K562 (cell line): ENCODE data around the gene PYM1. TPM values are rescaled to one million over a fixed set of nuclear protein-coding genes. Genes with fewer than 3 reads are reported as not detected.

Source experiments
- ATAC-seq: fragments of 200-7000 bp; cut with Tn5 transposase; 3 replicates; pipeline ENCODE4 v1.9.1; 2020; ENCODE audit warnings: moderate library complexity
- BruUV-seq: library from RNA; stranded (reverse); fragments of 400-500 nt; replicated peaks from 2 replicates; lab custom pipeline; 2021; lab: Mats Ljungman, UMichigan
- CTCF ChIA-PET: fragments of 300-600 bp; formaldehyde crosslinking; extraction: SDS; loops from one replicate; lab custom pipeline; 2021; ENCODE audit warnings: low intra/inter-chr PET ratio; lab: Yijun Ruan, JAX
- POLR2A ChIA-PET: fragments of 300-600, 350-650 bp; sonication (Branson Sonifier 250); formaldehyde crosslinking; extraction: SDS; loops from one replicate; lab custom pipeline; 2021; ENCODE audit warnings: antibody characterized with exemption, inconsistent platforms; lab: Yijun Ruan, JAX
- DNase-seq, 4 experiments: peaks; one replicate each; pipeline versions ENCODE4 v3.0.0 to v3.0.0-alpha.2; 2011 to 2018; ENCODE audit warnings: low spot score in 3 of 4, mixed read lengths in 3 of 4; ENCODE audit errors: extremely low read depth in 1 of 4
- FAIRE-seq: peaks from 2 replicates; lab custom pipeline; 2011; peaks lifted over from hg19 to GRCh38; lab: Jason Lieb, UNC
- H2AFZ ChIP-seq: 2 replicates; pipeline ENCODE4 v1.6.0; 2011; ENCODE audit warnings: low read depth, low read length, control low read depth, inconsistent platforms
- H3K27ac ChIP-seq: fragments of 200-600 bp; 3 replicates; pipeline ENCODE4 v1.8.0; 2011; ENCODE audit warnings: low read depth, mild to moderate bottlenecking, control low read depth, inconsistent platforms, low read length, moderate library complexity, mixed read lengths; ENCODE audit errors: extremely low read depth
- H3K27me3 ChIP-seq, 2 experiments: fragments of 300-600 bp in 1 of 2; 2 replicates in 1 of 2; 3 replicates in 1 of 2; pipeline versions ENCODE4 v1.6.0 to v1.8.0; 2011; ENCODE audit warnings: inconsistent platforms in 2 of 2, low read length in 2 of 2, mild to moderate bottlenecking in 1 of 2, mixed read lengths in 1 of 2, moderate library complexity in 1 of 2; ENCODE audit not compliant: control insufficient read depth in 2 of 2, insufficient read depth in 2 of 2
- H3K36me3 ChIP-seq: fragments of 300-600 bp; 3 replicates; pipeline ENCODE4 v1.8.0; 2011; ENCODE audit warnings: mild to moderate bottlenecking, low read length, inconsistent platforms; ENCODE audit not compliant: control insufficient read depth, insufficient read depth
- H3K4me1 ChIP-seq, 2 experiments: fragments of 200-600 bp in 1 of 2; replicated peaks in 1 of 2; 2 replicates in 1 of 2; 3 replicates in 1 of 2; pipeline versions ENCODE4 v1.5.1 to v1.8.0; 2011; ENCODE audit warnings: inconsistent platforms in 2 of 2, low read length in 2 of 2, mild to moderate bottlenecking in 1 of 2, mixed read lengths in 1 of 2, moderate library complexity in 1 of 2; ENCODE audit not compliant: control insufficient read depth in 2 of 2, insufficient read depth in 2 of 2
- H3K4me2 ChIP-seq: 2 replicates; pipeline ENCODE4 v1.6.1; 2011; ENCODE audit warnings: low read length, control low read depth, inconsistent platforms, mixed read lengths; ENCODE audit not compliant: insufficient read depth
- H3K4me3 ChIP-seq: fragments of 200-600 bp; sonication (generic), shearing (Covaris generic); 2 replicates; pipeline ENCODE4 v1.5.1; 2016; ENCODE audit warnings: control low read depth, inconsistent platforms
- H3K79me2 ChIP-seq: fragments of 200-600 bp; 3 replicates; pipeline ENCODE4 v1.8.0; 2011; ENCODE audit warnings: low read length, inconsistent platforms; ENCODE audit not compliant: control insufficient read depth, insufficient read depth
- H3K9ac ChIP-seq, 2 experiments: 2 replicates each; pipeline versions ENCODE4 v1.6.0 to v1.6.1; 2011; ENCODE audit warnings: low read depth in 2 of 2, low read length in 2 of 2, control low read depth in 1 of 2, inconsistent platforms in 1 of 2, mild to moderate bottlenecking in 1 of 2, mixed read lengths in 1 of 2; ENCODE audit not compliant: insufficient read depth in 1 of 2
- H3K9me1 ChIP-seq: one replicate; pipeline ENCODE4 v1.6.0; 2011; ENCODE audit warnings: inconsistent platforms, mild to moderate bottlenecking, low read length, moderate library complexity; ENCODE audit not compliant: control insufficient read depth, insufficient read depth
- H3K9me3 ChIP-seq: replicated peaks from 2 replicates; pipeline ENCODE4 v1.5.1; 2011; ENCODE audit warnings: low read depth, low read length, inconsistent platforms; ENCODE audit not compliant: control insufficient read depth, insufficient read depth
- H4K20me1 ChIP-seq: replicated peaks from 2 replicates; pipeline ENCODE4 v1.6.1; 2011; ENCODE audit warnings: low read length, inconsistent platforms, mixed read lengths; ENCODE audit not compliant: control insufficient read depth, insufficient read depth
- ARID2 ChIP-seq: fragments of 450-650 bp; IDR thresholded peaks from 2 replicates; pipeline ENCODE4 v1.6.1; 2017; ENCODE audit warnings: antibody characterized with exemption, mild to moderate bottlenecking
- C11orf30 ChIP-seq: fragments of 450-650 bp; IDR thresholded peaks from 2 replicates; pipeline ENCODE4 v1.6.1; 2016; ENCODE audit warnings: low read depth, mild to moderate bottlenecking
- CREM ChIP-seq: IDR thresholded peaks from 2 replicates; pipeline ENCODE4 v1.6.1; 2014; ENCODE audit warnings: antibody characterized with exemption, low read depth
- FOXM1 ChIP-seq, 2 experiments: fragments of 450-650 bp in 1 of 2; sonication (generic) in 1 of 2; formaldehyde crosslinking in 1 of 2; IDR thresholded peaks; 2 replicates each; pipeline versions ENCODE4 v1.6.1 to v1.9.0; 2017 to 2022; ENCODE audit warnings: low read depth in 2 of 2, mild to moderate bottlenecking in 2 of 2, missing genetic modification reagents in 1 of 2, moderate library complexity in 1 of 2
- FOXO4 ChIP-seq: fragments of 450-650 bp; formaldehyde crosslinking; IDR thresholded peaks from 2 replicates; pipeline ENCODE4 v1.4.0; 2020; ENCODE audit warnings: mild to moderate bottlenecking, moderate library complexity
- GABPB2 ChIP-seq: fragments of 250-450 bp; sonication (Bioruptor Pico); conservative IDR thresholded peaks from 2 replicates; pipeline ENCODE4 v1.5.1; 2021; ENCODE audit warnings: mild to moderate bottlenecking
- KAT7 ChIP-seq: sonication (generic); formaldehyde crosslinking; IDR thresholded peaks from 2 replicates; pipeline ENCODE4 v1.8.0; 2022; ENCODE audit warnings: missing genetic modification reagents, mild to moderate bottlenecking, borderline replicate concordance
- NFATC3 ChIP-seq: fragments of 450-650 bp; IDR thresholded peaks from 2 replicates; pipeline ENCODE4 v1.6.1; 2017; ENCODE audit warnings: mild to moderate bottlenecking
- NFE2L1 ChIP-seq: fragments of 450-650 bp; IDR thresholded peaks from 2 replicates; pipeline ENCODE4 v1.6.1; 2016; ENCODE audit warnings: missing genetic modification characterization, low read depth, mild to moderate bottlenecking, missing compliant biosample characterization, moderate library complexity, borderline replicate concordance
- NFXL1 ChIP-seq: fragments of 450-650 bp; formaldehyde crosslinking; IDR thresholded peaks from 2 replicates; pipeline ENCODE4 v1.4.0; 2021; ENCODE audit warnings: mild to moderate bottlenecking
- PHF8 ChIP-seq: fragments of 200-600 bp; sonication (generic); IDR thresholded peaks from 2 replicates; pipeline ENCODE4 v1.6.1; 2012; ENCODE audit warnings: mixed run types, mild to moderate bottlenecking, inconsistent platforms, low read length, moderate library complexity, borderline replicate concordance
- SMARCC2 ChIP-seq: fragments of 450-650 bp; IDR thresholded peaks from 2 replicates; pipeline ENCODE4 v1.6.1; 2017; ENCODE audit warnings: antibody characterized with exemption, moderate library complexity, mild to moderate bottlenecking, low read depth
- TRIM24 ChIP-seq, 2 experiments: fragments of 450-650 bp; IDR thresholded peaks; 2 replicates each; pipeline ENCODE4 v1.6.1; 2016
- ZNF197 ChIP-seq: fragments of 200-800 bp; sonication (Bioruptor generic); IDR thresholded peaks from 2 replicates; pipeline ENCODE4 v1.6.1; 2016; ENCODE audit warnings: low read depth, missing genetic modification characterization, missing compliant biosample characterization
- ZNF668 ChIP-seq: fragments of 250-450 bp; sonication (Bioruptor Pico); IDR thresholded peaks from 2 replicates; pipeline ENCODE4 v1.8.0; 2022; ENCODE audit warnings: mild to moderate bottlenecking, inconsistent platforms
- WGBS: fragments of 100-300 bp; shearing (Covaris generic); methylation state at CpG from one replicate; pipeline ENCODE4 v1.1.6; 2016; ENCODE audit warnings: low coverage, mixed read lengths; ENCODE audit not compliant: insufficient coverage; ENCODE audit errors: missing lambda C conversion rate; 5-methylcytosine and 5-hydroxymethylcytosine counted together
- in situ Hi-C: fragments of 300-500 bp; cut with MboI; formaldehyde crosslinking; loops from 4 replicates; pipeline ENCODE4 v1.15.0; 2018; ENCODE audit warnings: inconsistent platforms, mixed read lengths
- intact Hi-C: fragments of 100-400 bp; cut with micrococcal nuclease; formaldehyde crosslinking; loops from 2 replicates; pipeline ENCODE4 v1.14.2; 2022
- polyA plus RNA-seq, 8 experiments: library from polyadenylated mRNA; depleted of rRNA in 4 of 8; stranded (reverse) in 5 of 8; unstranded in 3 of 8; fragments of >200 nt; fragmentation: Nextera tagmentation in 2 of 8; fragmentation: Illumina TruSeq in 1 of 8; extraction: Ambion mirVana in 2 of 8; extraction: Trizol in 1 of 8; gene quantifications; 2 replicates each; pipeline versions ENCODE4 v1.2.1 to v1.2.3, GENCODE V29; 2011 to 2014; ENCODE audit warnings: inconsistent platforms in 1 of 8, missing spikeins in 1 of 8
- total RNA-seq, 7 experiments: library from RNA; depleted of rRNA in 6 of 7; stranded (reverse); fragments of >200 nt in 6 of 7; fragmentation: Illumina TruSeq in 2 of 7; extraction: Trizol in 2 of 7; gene quantifications; 2 replicates each; pipeline versions ENCODE4 v1.2.1 to v1.2.3, GENCODE V29; 2011 to 2021; ENCODE audit warnings: low replicate concordance in 1 of 7

PYM1 gene
- total and polyA plus RNA-seq, 9 of the 15 experiments (the other 6 are each of a cell fraction or from before 2014, with no cell fraction given) = 29.0 to 51.3 (median 34.1) TPM

GRCh38 chr12:55972042-55972441 lies 44.3 kb upstream of the PYM1 start (continued):
- TF ChIP-seq FOXM1 (IDR thresholded peaks at IDR 0.05; ENCODE audit: low read depth) (0 out of 2 replicates have a peak, but pooled peaks have one; percentile 48), FOXM1 (CRISPR knock-in tag; IDR thresholded peaks at IDR 0.05; ENCODE audit: low read depth) (no peak), NFXL1 (no peak), ZNF197 (CRISPR knock-in tag) (no peak)

GRCh38 chr12:55970775-55971174 lies 43.1 kb upstream of the PYM1 start:
- ChIA-PET CTCF (no interaction called here), POLR2A (interaction anchor here (0.6 to 0.9 kb wide), 2 partner anchors 10 to 45 kb away, joined by 3 read pairs; no protein-coding TSS in a partner anchor)
- Histone ChIP-seq H2AFZ (no peak overlapping the region), H4K20me1 (no peaks in the 10 kb centered on the region), H3K27ac (no peak overlapping the region), H3K4me2 (no peak overlapping the region), H3K4me1 (peaks cover 16 to 27% of the 10 kb centered on the region in 2 experiments), H3K79me2 (peaks cover 47% of the 10 kb centered on the region), H3K9me3 (no peaks in the 10 kb centered on the region), H3K9ac (no peak overlapping the region), H3K36me3 (peaks cover 51% of the 10 kb centered on the region), H3K4me3 (no peak overlapping the region), H3K9me1 (no peaks in the 10 kb centered on the region), H3K27me3 (no peaks in the 10 kb centered on the region)
- TF ChIP-seq KAT7 (CRISPR knock-in tag) (no peak), CREM (no peak), NFATC3 (no peak), GABPB2 (CRISPR knock-in tag) (no peak), SMARCC2 (no peak), ZNF668 (no peak), NFE2L1 (tag) (no peak), FOXO4 (CRISPR knock-in tag) (no peak), TRIM24 (IDR thresholded peaks at IDR 0.05) (no peak), ARID2 (no peak), PHF8 (no peak), C11orf30 (no peak)
- intact Hi-C loops (loop anchor here (5.0 kb wide), 1 partner anchor 43 kb away; the partner anchor contains the start of gene PYM1), in situ Hi-C loops (no loop called here)
- WGBS = 90% methylated on average over 7 of the region's 7 CpGs
- no TSS peak for BruUV-seq
- no peak for FAIRE-seq
- DNase-seq = no peak
- no peak for ATAC-seq
